ENCODE results near the gene SF1.

Gene SF1

DNA sequence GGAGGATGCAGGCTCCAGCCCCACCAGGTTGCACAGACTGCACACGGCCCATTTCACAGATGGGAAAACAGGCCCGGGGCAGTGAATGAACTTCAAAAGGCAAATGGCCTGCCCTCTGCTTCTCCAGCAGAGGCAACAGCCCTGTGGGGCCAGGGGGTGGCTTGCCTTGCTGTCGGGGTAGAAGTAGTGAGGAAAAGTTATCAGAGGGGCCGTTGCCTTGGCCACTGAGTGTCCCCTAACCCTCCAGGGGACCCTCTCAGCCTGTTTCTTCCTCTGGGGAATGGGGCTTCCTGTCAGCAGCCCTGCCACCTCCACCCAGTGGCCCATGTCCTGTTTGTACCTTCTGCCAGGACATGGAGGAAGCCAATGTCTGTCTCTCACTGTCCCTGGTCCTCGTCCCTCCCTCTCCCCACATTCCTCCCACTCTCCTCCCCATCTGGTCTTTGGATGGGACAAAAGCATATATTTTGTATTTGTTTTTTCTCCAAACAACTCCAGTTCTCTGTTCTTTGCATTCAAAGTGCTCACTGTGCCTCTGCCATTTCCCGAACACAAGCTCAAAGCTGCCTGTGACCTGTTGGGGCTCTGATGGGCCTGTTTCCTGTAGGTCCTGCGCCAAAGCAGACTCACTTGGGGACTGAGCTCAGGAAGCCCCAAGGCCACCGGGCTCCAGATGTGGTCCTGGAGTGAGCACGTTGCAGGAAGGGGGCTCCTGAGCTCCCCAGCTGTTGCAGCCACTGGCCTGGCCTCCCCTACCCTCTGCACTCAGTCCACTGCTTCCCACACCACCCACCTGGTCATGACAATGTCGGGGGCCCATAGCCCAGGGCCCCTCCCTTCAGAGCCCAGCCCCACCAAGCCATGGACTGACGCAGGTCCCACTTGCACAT is 15.2 kb upstream of the SF1 start:
- TF ChIP-seq, protein P1, sequence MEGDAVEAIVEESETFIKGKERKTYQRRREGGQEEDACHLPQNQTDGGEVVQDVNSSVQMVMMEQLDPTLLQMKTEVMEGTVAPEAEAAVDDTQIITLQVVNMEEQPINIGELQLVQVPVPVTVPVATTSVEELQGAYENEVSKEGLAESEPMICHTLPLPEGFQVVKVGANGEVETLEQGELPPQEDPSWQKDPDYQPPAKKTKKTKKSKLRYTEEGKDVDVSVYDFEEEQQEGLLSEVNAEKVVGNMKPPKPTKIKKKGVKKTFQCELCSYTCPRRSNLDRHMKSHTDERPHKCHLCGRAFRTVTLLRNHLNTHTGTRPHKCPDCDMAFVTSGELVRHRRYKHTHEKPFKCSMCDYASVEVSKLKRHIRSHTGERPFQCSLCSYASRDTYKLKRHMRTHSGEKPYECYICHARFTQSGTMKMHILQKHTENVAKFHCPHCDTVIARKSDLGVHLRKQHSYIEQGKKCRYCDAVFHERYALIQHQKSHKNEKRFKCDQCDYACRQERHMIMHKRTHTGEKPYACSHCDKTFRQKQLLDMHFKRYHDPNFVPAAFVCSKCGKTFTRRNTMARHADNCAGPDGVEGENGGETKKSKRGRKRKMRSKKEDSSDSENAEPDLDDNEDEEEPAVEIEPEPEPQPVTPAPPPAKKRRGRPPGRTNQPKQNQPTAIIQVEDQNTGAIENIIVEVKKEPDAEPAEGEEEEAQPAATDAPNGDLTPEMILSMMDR (IDR thresholded peaks at IDR 0.05) = no peak
- Histone ChIP-seq H3K27ac (no peak overlapping the region), H3K4me3 (no peak overlapping the region)
- DNase-seq (ENCODE audit: low spot score) = no peak

DNA sequence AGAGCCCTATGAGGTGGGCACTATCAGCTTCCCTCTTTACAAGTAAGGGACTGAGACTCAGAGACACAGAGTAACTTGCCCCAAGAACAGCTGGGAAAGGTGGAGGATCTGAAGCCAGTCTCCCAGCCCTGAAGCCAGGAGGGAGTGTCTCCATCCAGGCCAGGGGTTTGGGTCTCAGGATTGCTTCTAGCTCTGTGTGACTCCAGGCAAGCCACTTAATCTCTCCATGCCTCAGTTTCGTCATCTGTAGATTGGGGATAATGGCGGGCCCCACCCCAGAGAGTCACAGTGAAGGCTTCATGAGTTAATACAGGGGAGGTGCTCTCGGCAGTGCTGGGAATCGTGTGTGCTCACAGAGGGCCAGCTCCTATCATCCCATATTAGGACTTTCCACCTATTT is 14.1 kb upstream of the SF1 start:
- TF ChIP-seq, protein P1 (IDR thresholded peaks at IDR 0.05) = no peak
- Histone ChIP-seq H3K4me3 (no peak overlapping the region), H3K27ac (no peak overlapping the region)
- DNase-seq (ENCODE audit: low spot score) = no peak

DNA sequence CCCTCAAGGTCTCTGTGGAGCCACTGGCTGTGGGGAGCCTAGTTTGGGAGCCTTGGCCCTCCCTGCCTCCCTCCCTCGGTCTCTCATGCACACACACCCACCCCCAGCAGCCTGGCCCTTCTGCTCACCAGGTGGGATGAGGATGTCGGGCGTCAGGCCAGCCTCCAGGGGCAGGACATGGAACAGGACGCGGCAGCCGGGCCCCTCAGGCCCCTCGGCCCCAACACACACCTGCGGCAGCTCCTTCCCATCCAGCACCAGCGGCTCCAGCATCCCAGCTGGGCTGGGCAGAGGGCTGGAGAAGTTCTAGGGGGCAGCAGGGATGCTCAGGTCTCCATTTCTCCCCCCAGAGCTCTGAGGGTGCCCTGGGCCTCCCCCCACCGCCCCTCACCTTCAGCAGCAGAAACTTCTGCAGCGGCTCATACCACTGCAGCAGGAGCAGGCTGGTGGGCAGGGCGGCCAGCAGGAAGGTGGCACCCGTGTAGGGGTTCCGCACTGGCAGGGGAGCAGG is 13.5 kb upstream of the SF1 start:
- no peak for DNase-seq (ENCODE audit: low spot score)

DNA sequence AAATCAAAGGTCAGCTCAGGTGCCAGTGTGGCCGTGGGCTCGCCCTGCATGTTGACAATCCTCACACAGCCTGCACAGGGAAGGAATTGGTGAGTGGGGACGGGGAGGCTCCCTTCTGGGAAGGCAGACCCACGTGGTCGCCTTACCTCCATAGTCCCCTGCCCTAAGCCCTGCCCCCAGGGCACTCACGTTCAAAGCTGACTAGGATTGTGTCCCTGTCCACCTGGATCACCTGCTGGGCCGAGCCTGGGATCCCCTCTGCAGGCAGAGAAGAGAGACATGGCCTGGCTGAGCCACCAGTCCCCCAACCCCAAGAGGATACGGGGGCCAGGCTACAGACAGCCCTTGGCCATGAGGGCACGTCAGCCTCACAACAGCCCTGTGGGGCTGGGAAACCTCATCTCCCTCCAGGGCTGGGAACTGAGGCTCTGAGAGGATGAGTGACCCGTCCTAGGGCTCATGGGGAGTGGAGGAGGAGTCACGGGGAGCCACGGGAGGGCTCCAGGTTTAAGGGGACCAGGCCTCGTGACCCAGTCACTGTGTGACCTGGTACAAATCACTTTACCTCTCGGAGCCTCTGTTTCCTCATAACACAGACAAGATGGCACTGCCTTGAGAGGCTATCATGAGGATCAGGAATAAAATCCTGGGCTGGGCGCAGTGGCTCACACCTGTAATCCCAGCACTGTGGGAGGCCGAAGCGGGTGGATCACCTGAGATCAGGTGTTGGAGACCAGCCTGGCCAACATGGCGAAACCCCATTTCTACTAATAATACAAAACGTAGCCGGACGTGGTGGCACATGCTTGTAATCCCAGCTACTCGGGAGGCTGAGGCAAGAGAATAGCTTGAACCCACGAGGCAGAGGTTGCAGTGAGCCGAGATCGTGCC is 12.1 kb upstream of the SF1 start:
- TF ChIP-seq, protein P1 (IDR thresholded peaks at IDR 0.05) = no peak
- no peak overlapping the region for H3K4me3 ChIP-seq
- DNase-seq (ENCODE audit: low spot score) = no peak
- H3K27ac ChIP-seq = no peak overlapping the region

More for the DNA sequence above, 13.5 kb upstream of the SF1 start:
- no peak overlapping the region for H3K4me3 ChIP-seq
- no peak overlapping the region for H3K27ac ChIP-seq
- TF ChIP-seq, protein P1 (IDR thresholded peaks at IDR 0.05) = no peak

DNA sequence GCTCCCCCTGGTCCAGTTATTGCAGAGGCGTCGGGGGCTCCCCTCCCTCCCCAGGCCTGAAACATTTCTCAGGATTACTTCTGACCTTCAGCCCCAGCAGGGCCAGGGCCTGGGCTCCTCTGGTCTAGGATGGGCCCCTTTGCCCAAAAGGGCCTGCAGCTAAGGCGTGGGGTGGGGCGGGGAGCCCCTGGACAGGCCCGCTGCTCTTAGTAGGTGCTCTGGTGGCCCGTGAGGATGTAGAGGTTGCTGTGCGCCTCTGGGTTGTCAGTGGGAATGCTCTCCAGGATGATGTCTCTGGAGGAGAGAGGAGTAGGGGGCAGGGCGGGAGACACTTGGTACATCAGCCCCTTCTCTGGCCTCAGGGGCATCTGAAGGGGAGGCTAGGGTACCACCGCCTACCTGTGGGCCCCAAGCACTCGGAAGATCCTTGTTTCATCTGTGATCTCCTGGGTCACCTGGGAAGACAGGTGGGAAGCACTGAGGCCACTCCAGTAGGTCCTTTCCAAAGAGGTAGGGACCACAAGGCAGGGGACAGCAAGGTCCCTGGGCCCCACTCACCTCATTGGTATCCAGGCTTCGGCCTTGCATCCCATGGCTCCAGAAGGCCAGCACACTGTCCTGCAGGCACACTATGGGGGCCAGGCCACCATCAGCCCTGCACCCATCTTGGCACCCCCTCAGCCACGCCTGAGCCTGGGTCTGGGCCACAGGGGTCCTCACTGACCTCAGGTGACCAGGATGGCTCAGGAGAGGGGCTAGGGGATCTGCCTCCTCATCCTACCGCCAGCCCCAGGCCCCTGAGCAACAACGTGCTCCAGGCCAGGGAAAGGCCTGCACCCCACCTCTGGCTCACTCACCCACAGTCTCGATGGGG is 11.2 kb upstream of the SF1 start:
- Histone ChIP-seq H3K27ac (no peak overlapping the region), H3K4me3 (no peak overlapping the region)
- TF ChIP-seq, protein P1 (IDR thresholded peaks at IDR 0.05) = no peak
- no peak for DNase-seq (ENCODE audit: low spot score)
